Progenitor cell of endocrine pancreas (in vitro differentiated cells): ENCODE measurements around the gene GMPR2. TPM values are rescaled to one million over a fixed set of nuclear protein-coding genes. Genes with fewer than 3 reads are reported as not detected.

Experiments used
- DNase-seq: peaks from one replicate; pipeline ENCODE4 v3.0.0; 2021; ENCODE audit warnings: low spot score; ENCODE audit not compliant: unreplicated experiment
- H3K27ac Mint-ChIP-seq: 2 replicates; pipeline ENCODE4 v1.8.0; 2021; ENCODE audit warnings: mild to moderate bottlenecking, moderate library complexity, mixed read lengths
- H3K27me3 Mint-ChIP-seq: 2 replicates; pipeline ENCODE4 v1.8.0; 2021; ENCODE audit warnings: mixed read lengths
- H3K36me3 Mint-ChIP-seq: 2 replicates; pipeline ENCODE4 v1.8.0; 2022; ENCODE audit warnings: mixed read lengths; ENCODE audit not compliant: insufficient read depth
- H3K4me1 Mint-ChIP-seq: 2 replicates; pipeline ENCODE4 v1.8.0; 2021; ENCODE audit warnings: low read depth, mixed read lengths
- H3K4me3 Mint-ChIP-seq: 2 replicates; pipeline ENCODE4 v1.8.0; 2021; ENCODE audit warnings: low read depth, mild to moderate bottlenecking, moderate library complexity, mixed read lengths
- H3K9me3 Mint-ChIP-seq: 2 replicates; pipeline ENCODE4 v1.8.0; 2021; ENCODE audit warnings: low read depth, mixed read lengths
- CTCF ChIP-seq: fragments of 200-600 bp; sonication (generic); IDR thresholded peaks from one replicate; pipeline ENCODE4 v1.5.0; 2021; ENCODE audit warnings: antibody characterized with exemption, mild to moderate bottlenecking; ENCODE audit not compliant: unreplicated experiment
- total RNA-seq: library from RNA; stranded (reverse); gene quantifications from 2 replicates; pipeline ENCODE4 v1.2.1, GENCODE V29; 2021

Gene GMPR2
- total RNA-seq, 1 donor from 2014 or later: 73.6 TPM

- H3K27ac Mint-ChIP-seq: no peak overlapping the region
- H3K27me3 Mint-ChIP-seq: no peaks in the 10 kb centered on the region
- H3K36me3 Mint-ChIP-seq: no peaks in the 10 kb centered on the region
- no peak for DNase-seq
- H3K9me3 Mint-ChIP-seq: no peaks in the 10 kb centered on the region
- no peaks in the 10 kb centered on the region for H3K4me1 Mint-ChIP-seq
- no peak overlapping the region for H3K4me3 Mint-ChIP-seq
- TF ChIP-seq CTCF: no peak
These were observed 21.2 kb downstream of the GMPR2 start for GRCh38 chr14:24253936-24254335.

GRCh38 chr14:24254630-24255392, 22.1 kb downstream of the GMPR2 start:
- TF ChIP-seq CTCF: no peak
- Mint-ChIP-seq H3K27me3 (no peaks in the 10 kb centered on the region), H3K27ac (no peak overlapping the region), H3K36me3 (no peaks in the 10 kb centered on the region), H3K4me1 (no peaks in the 10 kb centered on the region), H3K4me3 (no peak overlapping the region), H3K9me3 (no peaks in the 10 kb centered on the region)
- DNase-seq: no peak

- Mint-ChIP-seq H3K4me1 (no peaks in the 10 kb centered on the region), H3K27me3 (no peaks in the 10 kb centered on the region), H3K27ac (no peak overlapping the region), H3K4me3 (no peak overlapping the region), H3K36me3 (no peaks in the 10 kb centered on the region), H3K9me3 (no peaks in the 10 kb centered on the region)
- DNase-seq: no peak
- no peak for TF ChIP-seq CTCF
These were observed 22.7 kb downstream of the GMPR2 start for GRCh38 chr14:24255438-24255837.

- no peak for TF ChIP-seq CTCF
- Mint-ChIP-seq H3K27ac (no peak overlapping the region), H3K36me3 (no peaks in the 10 kb centered on the region), H3K9me3 (no peaks in the 10 kb centered on the region), H3K4me1 (no peaks in the 10 kb centered on the region), H3K27me3 (no peaks in the 10 kb centered on the region), H3K4me3 (no peak overlapping the region)
- DNase-seq: no peak
These were observed 23.4 kb downstream of the GMPR2 start for GRCh38 chr14:24255931-24256711.

GRCh38 chr14:24256960-24257359, 24.2 kb downstream of the GMPR2 start:
- Mint-ChIP-seq H3K9me3 (no peaks in the 10 kb centered on the region), H3K27ac (no peak overlapping the region), H3K36me3 (no peaks in the 10 kb centered on the region), H3K4me3 (no peak overlapping the region), H3K4me1 (no peaks in the 10 kb centered on the region), H3K27me3 (no peaks in the 10 kb centered on the region)
- TF ChIP-seq CTCF: no peak
- DNase-seq: no peak
